K562 (cell line): Measurements from ENCODE around the gene CPNE1. TPM values are rescaled to one million over a fixed set of nuclear protein-coding genes. Genes with fewer than 3 reads are reported as not detected.
"Not testable (repeated sequence)": the region's sequence is repeated elsewhere in the genome, so short reads cannot be mapped to it uniquely, and the experiment has no call there.

Experiments used
- ATAC-seq: fragments of 200-7000 bp; cut with Tn5 transposase; 3 replicates; pipeline ENCODE4 v1.9.1; 2020; ENCODE audit warnings: moderate library complexity
- BruUV-seq: library from RNA; stranded (reverse); fragments of 400-500 nt; replicated peaks from 2 replicates; lab custom pipeline; 2021; lab: Mats Ljungman, UMichigan
- CTCF ChIA-PET: fragments of 300-600 bp; formaldehyde crosslinking; extraction: SDS; loops from one replicate; lab custom pipeline; 2021; ENCODE audit warnings: low intra/inter-chr PET ratio; lab: Yijun Ruan, JAX
- POLR2A ChIA-PET: fragments of 300-600, 350-650 bp; sonication (Branson Sonifier 250); formaldehyde crosslinking; extraction: SDS; loops from one replicate; lab custom pipeline; 2021; ENCODE audit warnings: antibody characterized with exemption, inconsistent platforms; lab: Yijun Ruan, JAX
- DNase-seq, 4 experiments: peaks; one replicate each; pipeline versions ENCODE4 v3.0.0 to v3.0.0-alpha.2; 2011 to 2018; ENCODE audit warnings: low spot score in 3 of 4, mixed read lengths in 3 of 4; ENCODE audit errors: extremely low read depth in 1 of 4
- FAIRE-seq: peaks from 2 replicates; lab custom pipeline; 2011; peaks lifted over from hg19 to GRCh38; lab: Jason Lieb, UNC
- H2AFZ ChIP-seq: 2 replicates; pipeline ENCODE4 v1.6.0; 2011; ENCODE audit warnings: low read depth, low read length, control low read depth, inconsistent platforms
- H3K27ac ChIP-seq: fragments of 200-600 bp; 3 replicates; pipeline ENCODE4 v1.8.0; 2011; ENCODE audit warnings: low read depth, mild to moderate bottlenecking, control low read depth, inconsistent platforms, low read length, moderate library complexity, mixed read lengths; ENCODE audit errors: extremely low read depth
- H3K27me3 ChIP-seq, 2 experiments: fragments of 300-600 bp in 1 of 2; 2 replicates in 1 of 2; 3 replicates in 1 of 2; pipeline versions ENCODE4 v1.6.0 to v1.8.0; 2011; ENCODE audit warnings: inconsistent platforms in 2 of 2, low read length in 2 of 2, mild to moderate bottlenecking in 1 of 2, mixed read lengths in 1 of 2, moderate library complexity in 1 of 2; ENCODE audit not compliant: control insufficient read depth in 2 of 2, insufficient read depth in 2 of 2
- H3K36me3 ChIP-seq: fragments of 300-600 bp; 3 replicates; pipeline ENCODE4 v1.8.0; 2011; ENCODE audit warnings: mild to moderate bottlenecking, low read length, inconsistent platforms; ENCODE audit not compliant: control insufficient read depth, insufficient read depth
- H3K4me1 ChIP-seq, 2 experiments: fragments of 200-600 bp in 1 of 2; replicated peaks in 1 of 2; 2 replicates in 1 of 2; 3 replicates in 1 of 2; pipeline versions ENCODE4 v1.5.1 to v1.8.0; 2011; ENCODE audit warnings: inconsistent platforms in 2 of 2, low read length in 2 of 2, mild to moderate bottlenecking in 1 of 2, mixed read lengths in 1 of 2, moderate library complexity in 1 of 2; ENCODE audit not compliant: control insufficient read depth in 2 of 2, insufficient read depth in 2 of 2
- H3K4me2 ChIP-seq: 2 replicates; pipeline ENCODE4 v1.6.1; 2011; ENCODE audit warnings: low read length, control low read depth, inconsistent platforms, mixed read lengths; ENCODE audit not compliant: insufficient read depth
- H3K4me3 ChIP-seq: fragments of 200-600 bp; sonication (generic), shearing (Covaris generic); 2 replicates; pipeline ENCODE4 v1.5.1; 2016; ENCODE audit warnings: control low read depth, inconsistent platforms
- H3K79me2 ChIP-seq: fragments of 200-600 bp; 3 replicates; pipeline ENCODE4 v1.8.0; 2011; ENCODE audit warnings: low read length, inconsistent platforms; ENCODE audit not compliant: control insufficient read depth, insufficient read depth
- H3K9ac ChIP-seq, 2 experiments: 2 replicates each; pipeline versions ENCODE4 v1.6.0 to v1.6.1; 2011; ENCODE audit warnings: low read depth in 2 of 2, low read length in 2 of 2, control low read depth in 1 of 2, inconsistent platforms in 1 of 2, mild to moderate bottlenecking in 1 of 2, mixed read lengths in 1 of 2; ENCODE audit not compliant: insufficient read depth in 1 of 2
- H3K9me1 ChIP-seq: one replicate; pipeline ENCODE4 v1.6.0; 2011; ENCODE audit warnings: inconsistent platforms, mild to moderate bottlenecking, low read length, moderate library complexity; ENCODE audit not compliant: control insufficient read depth, insufficient read depth
- H3K9me3 ChIP-seq: replicated peaks from 2 replicates; pipeline ENCODE4 v1.5.1; 2011; ENCODE audit warnings: low read depth, low read length, inconsistent platforms; ENCODE audit not compliant: control insufficient read depth, insufficient read depth
- H4K20me1 ChIP-seq: replicated peaks from 2 replicates; pipeline ENCODE4 v1.6.1; 2011; ENCODE audit warnings: low read length, inconsistent platforms, mixed read lengths; ENCODE audit not compliant: control insufficient read depth, insufficient read depth
- MEF2A ChIP-seq: IDR thresholded peaks from 2 replicates; pipeline ENCODE4 v1.6.1; 2011; ENCODE audit warnings: low read depth, mild to moderate bottlenecking, low read length, moderate library complexity; ENCODE audit not compliant: control insufficient read depth
- RAD21 ChIP-seq, 2 experiments: fragments of 250-450 bp in 1 of 2; fragments of 450-650 bp in 1 of 2; sonication (Bioruptor Pico) in 1 of 2; formaldehyde crosslinking in 1 of 2; IDR thresholded peaks in 1 of 2; conservative IDR thresholded peaks in 1 of 2; 2 replicates each; pipeline versions ENCODE4 v1.4.0 to v1.8.0; 2020 to 2022; ENCODE audit warnings: mild to moderate bottlenecking in 2 of 2, moderate library complexity in 1 of 2
- SMC3 ChIP-seq: conservative IDR thresholded peaks from 2 replicates; pipeline ENCODE4 v1.6.1; 2011; ENCODE audit warnings: low read depth, low read length, improper control_type of control experiment; ENCODE audit not compliant: insufficient read depth
- WGBS: fragments of 100-300 bp; shearing (Covaris generic); methylation state at CpG from one replicate; pipeline ENCODE4 v1.1.6; 2016; ENCODE audit warnings: low coverage, mixed read lengths; ENCODE audit not compliant: insufficient coverage; ENCODE audit errors: missing lambda C conversion rate; 5-methylcytosine and 5-hydroxymethylcytosine counted together
- in situ Hi-C: fragments of 300-500 bp; cut with MboI; formaldehyde crosslinking; loops from 4 replicates; pipeline ENCODE4 v1.15.0; 2018; ENCODE audit warnings: inconsistent platforms, mixed read lengths
- intact Hi-C: fragments of 100-400 bp; cut with micrococcal nuclease; formaldehyde crosslinking; loops from 2 replicates; pipeline ENCODE4 v1.14.2; 2022
- polyA plus RNA-seq, 8 experiments: library from polyadenylated mRNA; depleted of rRNA in 4 of 8; stranded (reverse) in 5 of 8; unstranded in 3 of 8; fragments of >200 nt; fragmentation: Nextera tagmentation in 2 of 8; fragmentation: Illumina TruSeq in 1 of 8; extraction: Ambion mirVana in 2 of 8; extraction: Trizol in 1 of 8; gene quantifications; 2 replicates each; pipeline versions ENCODE4 v1.2.1 to v1.2.3, GENCODE V29; 2011 to 2014; ENCODE audit warnings: inconsistent platforms in 1 of 8, missing spikeins in 1 of 8
- total RNA-seq, 7 experiments: library from RNA; depleted of rRNA in 6 of 7; stranded (reverse); fragments of >200 nt in 6 of 7; fragmentation: Illumina TruSeq in 2 of 7; extraction: Trizol in 2 of 7; gene quantifications; 2 replicates each; pipeline versions ENCODE4 v1.2.1 to v1.2.3, GENCODE V29; 2011 to 2021; ENCODE audit warnings: low replicate concordance in 1 of 7
- TF ChIP-seq, protein P1 (sequence below): fragments of 250-450 bp; sonication (Bioruptor Pico); IDR thresholded peaks from 2 replicates; pipeline ENCODE4 v1.4.0; 2020; ENCODE audit warnings: borderline replicate concordance
- TF ChIP-seq, protein P2 (sequence below): fragments of 200-400 bp; formaldehyde crosslinking; IDR thresholded peaks from 2 replicates; pipeline ENCODE4 v1.6.1; 2017; ENCODE audit warnings: mild to moderate bottlenecking, low read depth, low read length, moderate library complexity
- TF ChIP-seq, protein P3 (sequence below), 2 experiments: fragments of 450-650 bp; formaldehyde crosslinking in 1 of 2; IDR thresholded peaks; 2 replicates each; pipeline versions ENCODE4 v1.4.0 to v1.6.1; 2014 to 2020; ENCODE audit warnings: mild to moderate bottlenecking in 2 of 2, borderline replicate concordance in 1 of 2, low read depth in 1 of 2

CPNE1 gene
- total and polyA plus RNA-seq, 9 of the 15 experiments (the other 6 are each of a cell fraction or from before 2014, with no cell fraction given), result 42.1 to 102 (median 56.0) TPM

- TF ChIP-seq MEF2A, result no peak
- TF ChIP-seq, protein P1, sequence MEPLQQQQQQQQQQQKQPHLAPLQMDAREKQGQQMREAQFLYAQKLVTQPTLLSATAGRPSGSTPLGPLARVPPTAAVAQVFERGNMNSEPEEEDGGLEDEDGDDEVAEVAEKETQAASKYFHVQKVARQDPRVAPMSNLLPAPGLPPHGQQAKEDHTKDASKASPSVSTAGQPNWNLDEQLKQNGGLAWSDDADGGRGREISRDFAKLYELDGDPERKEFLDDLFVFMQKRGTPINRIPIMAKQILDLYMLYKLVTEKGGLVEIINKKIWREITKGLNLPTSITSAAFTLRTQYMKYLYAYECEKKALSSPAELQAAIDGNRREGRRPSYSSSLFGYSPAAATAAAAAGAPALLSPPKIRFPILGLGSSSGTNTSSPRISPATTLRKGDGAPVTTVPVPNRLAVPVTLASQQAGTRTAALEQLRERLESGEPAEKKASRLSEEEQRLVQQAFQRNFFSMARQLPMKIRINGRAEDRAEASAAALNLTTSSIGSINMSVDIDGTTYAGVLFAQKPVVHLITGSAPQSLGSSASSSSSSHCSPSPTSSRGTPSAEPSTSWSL (CRISPR knock-in tag), result no peak
- TF ChIP-seq, protein P2, sequence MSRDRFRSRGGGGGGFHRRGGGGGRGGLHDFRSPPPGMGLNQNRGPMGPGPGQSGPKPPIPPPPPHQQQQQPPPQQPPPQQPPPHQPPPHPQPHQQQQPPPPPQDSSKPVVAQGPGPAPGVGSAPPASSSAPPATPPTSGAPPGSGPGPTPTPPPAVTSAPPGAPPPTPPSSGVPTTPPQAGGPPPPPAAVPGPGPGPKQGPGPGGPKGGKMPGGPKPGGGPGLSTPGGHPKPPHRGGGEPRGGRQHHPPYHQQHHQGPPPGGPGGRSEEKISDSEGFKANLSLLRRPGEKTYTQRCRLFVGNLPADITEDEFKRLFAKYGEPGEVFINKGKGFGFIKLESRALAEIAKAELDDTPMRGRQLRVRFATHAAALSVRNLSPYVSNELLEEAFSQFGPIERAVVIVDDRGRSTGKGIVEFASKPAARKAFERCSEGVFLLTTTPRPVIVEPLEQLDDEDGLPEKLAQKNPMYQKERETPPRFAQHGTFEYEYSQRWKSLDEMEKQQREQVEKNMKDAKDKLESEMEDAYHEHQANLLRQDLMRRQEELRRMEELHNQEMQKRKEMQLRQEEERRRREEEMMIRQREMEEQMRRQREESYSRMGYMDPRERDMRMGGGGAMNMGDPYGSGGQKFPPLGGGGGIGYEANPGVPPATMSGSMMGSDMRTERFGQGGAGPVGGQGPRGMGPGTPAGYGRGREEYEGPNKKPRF, result no peak
- TF ChIP-seq, all 486 proteins: peak for 0
Observed at GRCh38 chr20:35690265-35690664, 25.6 kb upstream of the CPNE1 start (continued).

- H4K20me1 ChIP-seq, H3K27me3 ChIP-seq, intact Hi-C loops, H3K27ac ChIP-seq, H3K9ac ChIP-seq, in situ Hi-C loops, ATAC-seq, H2AFZ ChIP-seq, CTCF ChIA-PET, H3K79me2 ChIP-seq, H3K9me1 ChIP-seq, H3K4me2 ChIP-seq, H3K4me1 ChIP-seq, BruUV-seq, H3K4me3 ChIP-seq, H3K9me3 ChIP-seq, FAIRE-seq: not testable (repeated sequence)
- POLR2A ChIA-PET, result interaction anchor here (0.6 to 1.8 kb wide), 5 partner anchors 14 to 362 kb away, joined by 3 to 5 read pairs (median 3); partner anchors contain the start of gene SCAND1
- DNase-seq, result peak in 1 of 4 experiments; percentile 45
- WGBS, result 68% methylated on average over 11 of the region's 11 CpGs
- H3K36me3 ChIP-seq, result peaks cover 47% of the 10 kb centered on the region
- TF ChIP-seq RAD21 (CRISPR knock-in tag; conservative IDR thresholded peaks at IDR 0.05 in 1 of 2, IDR thresholded peaks at IDR 0.05 in 1 of 2), result peak in 1 of 2 experiments; percentile 69; a peak in 2 of 4 replicates
- TF ChIP-seq SMC3, result 0 out of 2 replicates have a peak, but pooled peaks have one; percentile 23
- TF ChIP-seq, protein P3, sequence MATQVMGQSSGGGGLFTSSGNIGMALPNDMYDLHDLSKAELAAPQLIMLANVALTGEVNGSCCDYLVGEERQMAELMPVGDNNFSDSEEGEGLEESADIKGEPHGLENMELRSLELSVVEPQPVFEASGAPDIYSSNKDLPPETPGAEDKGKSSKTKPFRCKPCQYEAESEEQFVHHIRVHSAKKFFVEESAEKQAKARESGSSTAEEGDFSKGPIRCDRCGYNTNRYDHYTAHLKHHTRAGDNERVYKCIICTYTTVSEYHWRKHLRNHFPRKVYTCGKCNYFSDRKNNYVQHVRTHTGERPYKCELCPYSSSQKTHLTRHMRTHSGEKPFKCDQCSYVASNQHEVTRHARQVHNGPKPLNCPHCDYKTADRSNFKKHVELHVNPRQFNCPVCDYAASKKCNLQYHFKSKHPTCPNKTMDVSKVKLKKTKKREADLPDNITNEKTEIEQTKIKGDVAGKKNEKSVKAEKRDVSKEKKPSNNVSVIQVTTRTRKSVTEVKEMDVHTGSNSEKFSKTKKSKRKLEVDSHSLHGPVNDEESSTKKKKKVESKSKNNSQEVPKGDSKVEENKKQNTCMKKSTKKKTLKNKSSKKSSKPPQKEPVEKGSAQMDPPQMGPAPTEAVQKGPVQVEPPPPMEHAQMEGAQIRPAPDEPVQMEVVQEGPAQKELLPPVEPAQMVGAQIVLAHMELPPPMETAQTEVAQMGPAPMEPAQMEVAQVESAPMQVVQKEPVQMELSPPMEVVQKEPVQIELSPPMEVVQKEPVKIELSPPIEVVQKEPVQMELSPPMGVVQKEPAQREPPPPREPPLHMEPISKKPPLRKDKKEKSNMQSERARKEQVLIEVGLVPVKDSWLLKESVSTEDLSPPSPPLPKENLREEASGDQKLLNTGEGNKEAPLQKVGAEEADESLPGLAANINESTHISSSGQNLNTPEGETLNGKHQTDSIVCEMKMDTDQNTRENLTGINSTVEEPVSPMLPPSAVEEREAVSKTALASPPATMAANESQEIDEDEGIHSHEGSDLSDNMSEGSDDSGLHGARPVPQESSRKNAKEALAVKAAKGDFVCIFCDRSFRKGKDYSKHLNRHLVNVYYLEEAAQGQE (IDR thresholded peaks at IDR 0.05; ENCODE audit: borderline replicate concordance), result peak; percentile 42; the same call in 1 of the 2 replicates
- TF ChIP-seq, protein P3 (CRISPR knock-in tag; IDR thresholded peaks at IDR 0.05; ENCODE audit: low read depth), result not testable (repeated sequence)
Observed at GRCh38 chr20:35686872-35687271, 22.2 kb upstream of the CPNE1 start.
